Transverse colon (tissue), 3 donors: ENCODE measurements around the gene ADAM22.

Experiments
- EP300 ChIP-seq: sonication (generic); formaldehyde crosslinking; IDR thresholded peaks from one replicate; pipeline ENCODE4 v1.6.1; 2017; ENCODE audit warnings: antibody characterized with exemption, low read depth
- TF ChIP-seq, protein P1 (sequence below), 5 experiments: fragments of 200-600 bp in 3 of 5; fragments of 450-650 bp in 2 of 5; sonication (generic) in 3 of 5; IDR thresholded peaks; 1 replicate in 2 of 5; 2 replicates in 3 of 5; pipeline ENCODE4 v1.5.1; 2016 to 2017; ENCODE audit warnings: antibody characterized with exemption in 5 of 5, inconsistent platforms in 3 of 5, mild to moderate bottlenecking in 2 of 5, moderate library complexity in 1 of 5

DNA sequence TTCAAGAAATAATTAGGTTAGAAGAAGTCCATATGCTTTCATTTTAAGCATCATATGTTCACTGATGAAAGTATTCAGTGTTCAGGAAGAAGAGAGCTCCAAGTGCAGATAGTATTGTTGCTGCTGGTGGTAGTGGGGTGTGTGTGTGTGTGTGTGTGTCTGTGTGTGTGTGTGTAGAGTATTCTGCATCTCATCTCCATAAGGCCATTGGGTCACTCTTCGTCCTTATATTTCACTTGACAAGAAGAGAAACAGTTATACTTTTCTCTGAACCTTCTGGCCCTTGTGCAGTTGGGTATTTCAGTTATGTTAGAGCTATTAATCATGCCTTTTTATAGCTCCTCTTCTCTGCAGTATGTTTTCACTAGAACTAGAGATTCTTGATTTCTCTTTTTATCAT lies 26.2 kb downstream of the ADAM22 start:
- TF ChIP-seq, protein P1, sequence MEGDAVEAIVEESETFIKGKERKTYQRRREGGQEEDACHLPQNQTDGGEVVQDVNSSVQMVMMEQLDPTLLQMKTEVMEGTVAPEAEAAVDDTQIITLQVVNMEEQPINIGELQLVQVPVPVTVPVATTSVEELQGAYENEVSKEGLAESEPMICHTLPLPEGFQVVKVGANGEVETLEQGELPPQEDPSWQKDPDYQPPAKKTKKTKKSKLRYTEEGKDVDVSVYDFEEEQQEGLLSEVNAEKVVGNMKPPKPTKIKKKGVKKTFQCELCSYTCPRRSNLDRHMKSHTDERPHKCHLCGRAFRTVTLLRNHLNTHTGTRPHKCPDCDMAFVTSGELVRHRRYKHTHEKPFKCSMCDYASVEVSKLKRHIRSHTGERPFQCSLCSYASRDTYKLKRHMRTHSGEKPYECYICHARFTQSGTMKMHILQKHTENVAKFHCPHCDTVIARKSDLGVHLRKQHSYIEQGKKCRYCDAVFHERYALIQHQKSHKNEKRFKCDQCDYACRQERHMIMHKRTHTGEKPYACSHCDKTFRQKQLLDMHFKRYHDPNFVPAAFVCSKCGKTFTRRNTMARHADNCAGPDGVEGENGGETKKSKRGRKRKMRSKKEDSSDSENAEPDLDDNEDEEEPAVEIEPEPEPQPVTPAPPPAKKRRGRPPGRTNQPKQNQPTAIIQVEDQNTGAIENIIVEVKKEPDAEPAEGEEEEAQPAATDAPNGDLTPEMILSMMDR (IDR thresholded peaks at IDR 0.05), result no peak
- TF ChIP-seq EP300, result no peak
